GM20431 (cell line): ENCODE data around the gene SYNDIG1.

Experiments
- in situ Hi-C: fragments of 300-500 bp; cut with MseI, MboI; formaldehyde crosslinking; loops from one replicate; pipeline ENCODE4 v1.15.0; 2020; ENCODE audit warnings: low sequenced_read_pairs; ENCODE audit not compliant: unreplicated experiment

Gene SYNDIG1

GRCh38 chr20:24490598-24490997 is 21.2 kb downstream of the SYNDIG1 start:
- in situ Hi-C loops = no loop called here

- in situ Hi-C loops = no loop called here
Measured at GRCh38 chr20:24491041-24491756, 21.8 kb downstream of the SYNDIG1 start.

- in situ Hi-C loops = no loop called here
Measured at GRCh38 chr20:24492031-24492607, 22.7 kb downstream of the SYNDIG1 start.

GRCh38 chr20:24492698-24493097 is 23.3 kb downstream of the SYNDIG1 start:
- in situ Hi-C loops = no loop called here

- in situ Hi-C loops = no loop called here
Measured at GRCh38 chr20:24493181-24493580, 23.8 kb downstream of the SYNDIG1 start.

- in situ Hi-C loops = no loop called here
Measured at GRCh38 chr20:24493661-24494459, 24.4 kb downstream of the SYNDIG1 start.

GRCh38 chr20:24494460-24494920 is 25.1 kb downstream of the SYNDIG1 start:
- in situ Hi-C loops = no loop called here

GRCh38 chr20:24495266-24495665 is 25.8 kb downstream of the SYNDIG1 start:
- in situ Hi-C loops = no loop called here

GRCh38 chr20:24497851-24498250 is 28.4 kb downstream of the SYNDIG1 start:
- in situ Hi-C loops = no loop called here

GRCh38 chr20:24498641-24499040 is 29.2 kb downstream of the SYNDIG1 start:
- in situ Hi-C loops = no loop called here

- in situ Hi-C loops = no loop called here
Measured at GRCh38 chr20:24499472-24499871, 30.0 kb downstream of the SYNDIG1 start.

- in situ Hi-C loops = no loop called here
Measured at GRCh38 chr20:24501764-24502556, 32.5 kb downstream of the SYNDIG1 start.

GRCh38 chr20:24502661-24503060 is 33.2 kb downstream of the SYNDIG1 start:
- in situ Hi-C loops = no loop called here

- in situ Hi-C loops = no loop called here
Measured at GRCh38 chr20:24503352-24503931, 34.0 kb downstream of the SYNDIG1 start.

- in situ Hi-C loops = no loop called here
Measured at GRCh38 chr20:24504331-24505285, 35.2 kb downstream of the SYNDIG1 start.

- in situ Hi-C loops = no loop called here
Measured at GRCh38 chr20:24506146-24506545, 36.7 kb downstream of the SYNDIG1 start.

- in situ Hi-C loops = no loop called here
Measured at GRCh38 chr20:24506696-24507095, 37.3 kb downstream of the SYNDIG1 start.

- in situ Hi-C loops = no loop called here
Measured at GRCh38 chr20:24507182-24507853, 37.9 kb downstream of the SYNDIG1 start.
